Embryonic facial prominence (tissue), 1 donor: ENCODE data around the gene RRP8.

Experiments used
- DNase-seq: peaks from one replicate; pipeline ENCODE4 v3.0.0-alpha.2; 2016; ENCODE audit errors: extremely low spot score

The RRP8 gene

DNA sequence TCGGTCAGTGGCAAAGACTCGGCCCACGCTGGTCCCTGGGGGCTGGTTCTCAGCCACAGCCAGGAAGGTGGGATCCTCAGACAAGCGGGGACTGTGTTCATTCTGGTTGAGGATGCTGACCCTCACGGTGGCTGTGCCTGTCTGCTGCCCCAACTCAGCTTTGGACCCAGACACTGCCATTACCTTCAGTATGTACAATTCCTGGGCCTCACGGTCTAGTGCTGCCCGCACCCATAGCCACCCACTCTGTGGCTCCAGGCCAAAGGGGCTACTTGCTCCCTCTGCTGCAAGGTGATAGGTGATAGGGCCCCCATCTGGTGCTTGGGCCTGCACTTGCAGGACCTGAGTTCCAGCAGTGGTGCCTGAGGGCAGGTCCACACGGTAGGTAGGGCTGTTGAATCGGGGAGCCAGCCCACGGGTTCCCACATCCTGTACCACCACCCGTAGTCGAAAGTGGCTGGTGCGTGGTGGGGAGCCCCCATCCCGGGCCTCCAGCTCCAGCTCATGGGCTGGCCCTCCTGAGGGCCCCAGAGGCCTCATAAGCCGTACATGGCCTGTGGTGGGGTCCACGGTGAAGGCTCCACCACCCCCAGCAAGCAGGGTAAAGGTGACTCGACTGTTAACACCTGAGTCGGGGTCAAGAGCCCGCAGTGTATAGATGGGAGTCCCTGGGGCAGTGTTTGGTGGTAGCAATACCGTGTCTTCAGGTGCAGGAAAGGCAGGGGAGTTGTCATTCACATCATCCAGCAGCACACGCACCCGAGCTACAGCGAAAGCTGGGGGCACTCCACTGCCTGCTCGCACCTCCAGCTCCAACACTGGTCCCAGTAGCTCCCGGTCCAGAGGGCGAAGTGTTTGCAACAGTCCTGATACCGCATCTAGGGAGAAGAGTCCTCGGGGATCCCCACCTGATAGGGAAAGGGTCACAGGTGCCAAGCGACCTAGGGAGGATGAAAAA, 29.0 kb upstream of the RRP8 start:
- DNase-seq: no peak

DNA sequence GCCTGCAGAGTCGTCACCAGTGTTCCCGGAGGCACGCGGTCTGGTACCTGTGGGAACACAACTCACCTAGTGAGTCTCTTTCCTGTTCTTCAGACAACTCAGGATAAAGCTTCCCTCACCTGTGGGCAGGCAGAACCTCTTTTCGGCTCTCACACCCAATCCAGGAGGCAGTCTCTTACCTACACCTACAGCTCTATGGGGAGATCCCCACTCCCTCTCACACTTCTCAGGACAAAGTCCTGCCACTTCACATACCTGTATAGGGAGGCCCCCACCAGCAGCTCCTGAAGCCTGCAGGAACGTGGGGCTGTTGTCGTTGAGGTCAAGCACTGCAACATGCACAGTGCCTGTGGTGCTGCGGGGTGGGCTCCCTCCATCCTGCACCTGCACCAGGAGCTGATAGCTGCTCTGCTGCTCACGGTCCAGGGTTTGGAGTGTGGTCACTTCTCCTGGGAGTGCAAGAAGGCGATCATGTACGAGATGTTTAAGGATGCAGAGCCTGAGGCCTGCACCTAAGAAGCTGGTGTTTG, 28.0 kb upstream of the RRP8 start:
- no peak for DNase-seq

DNA sequence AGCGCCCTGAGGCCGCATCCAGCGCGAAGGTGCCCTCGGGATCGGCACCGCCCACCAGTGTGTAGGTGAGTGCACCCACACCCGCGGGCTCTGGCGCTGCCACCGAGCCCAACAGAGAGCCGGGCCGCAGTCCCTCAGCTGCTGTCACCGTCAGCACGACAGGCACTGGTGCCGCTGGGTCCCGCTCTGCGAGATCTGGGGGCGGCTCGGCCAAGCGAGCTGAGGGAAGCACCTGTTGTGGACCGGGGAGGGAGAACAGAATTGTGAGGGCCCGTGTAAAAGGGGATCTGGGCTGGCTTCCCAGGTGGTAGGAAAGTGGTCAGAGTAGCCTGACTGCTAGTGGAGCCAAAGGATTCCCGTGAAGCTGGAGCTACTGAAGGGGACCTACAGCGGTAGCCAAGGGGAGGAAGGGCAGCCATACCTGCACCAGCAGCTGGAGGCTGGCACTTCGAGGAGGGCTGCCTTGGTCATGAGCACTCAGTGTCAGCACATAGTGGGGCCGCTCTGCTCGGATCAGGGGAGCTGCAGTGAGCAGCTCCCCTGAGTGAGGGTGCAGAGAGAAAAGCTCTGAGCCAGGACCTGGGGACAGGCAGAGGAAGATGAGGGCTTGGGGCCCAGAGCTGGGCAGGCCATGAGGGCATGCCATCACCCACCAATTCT, 27.3 kb upstream of the RRP8 start:
- no peak for DNase-seq

DNA sequence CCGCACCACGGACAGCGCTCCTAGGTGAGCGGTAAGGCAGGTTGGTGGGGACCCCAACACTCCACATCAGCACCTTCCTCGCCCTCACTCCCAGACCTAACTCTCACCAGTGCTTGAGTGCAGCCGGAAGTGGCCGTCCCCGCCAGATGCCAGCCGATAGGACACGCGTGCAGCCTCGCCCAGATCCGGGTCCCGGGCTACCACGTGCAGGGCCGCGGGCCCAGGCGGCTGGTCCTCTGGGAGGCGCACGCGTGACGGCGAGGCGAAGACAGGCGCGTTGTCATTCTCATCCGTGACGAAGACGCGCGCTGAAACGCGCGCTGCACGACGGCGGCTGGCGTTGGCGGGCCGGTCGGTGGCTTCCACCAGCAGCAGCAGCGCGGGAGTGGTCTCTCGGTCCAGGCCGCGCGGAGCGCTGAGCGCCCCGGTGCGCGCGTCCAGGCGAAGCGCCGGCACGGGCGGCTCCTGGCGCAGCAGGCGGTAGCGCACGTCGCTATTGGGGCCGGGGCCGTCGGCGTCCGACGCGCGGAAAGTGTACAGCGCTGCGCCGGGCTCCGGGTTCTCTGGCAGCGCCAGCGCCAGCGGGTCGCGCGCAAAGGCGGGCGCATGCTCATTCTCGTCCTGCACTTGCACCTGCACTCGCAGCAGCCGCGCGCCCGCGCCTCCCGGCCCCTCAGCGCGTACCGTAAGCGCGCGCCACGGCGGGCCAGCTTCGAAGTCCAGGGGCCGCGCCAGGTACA, 26.6 kb upstream of the RRP8 start:
- no peak for DNase-seq

DNA sequence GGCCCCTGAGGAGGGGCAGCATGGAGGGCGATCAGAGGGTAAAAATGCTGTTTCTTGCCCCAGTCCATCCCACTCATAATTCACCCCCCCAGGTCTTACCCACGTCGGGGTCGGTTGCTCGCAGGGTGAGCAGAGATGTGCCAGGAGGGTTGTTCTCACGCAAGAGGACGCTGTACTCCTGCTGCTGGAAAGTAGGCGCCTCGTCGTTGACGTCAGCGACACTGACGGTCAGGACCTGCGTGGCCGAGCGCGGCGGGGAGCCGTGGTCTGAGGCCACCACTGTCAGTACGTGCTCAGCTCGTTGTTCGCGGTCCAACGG, 26.1 kb upstream of the RRP8 start:
- no peak for DNase-seq

DNA sequence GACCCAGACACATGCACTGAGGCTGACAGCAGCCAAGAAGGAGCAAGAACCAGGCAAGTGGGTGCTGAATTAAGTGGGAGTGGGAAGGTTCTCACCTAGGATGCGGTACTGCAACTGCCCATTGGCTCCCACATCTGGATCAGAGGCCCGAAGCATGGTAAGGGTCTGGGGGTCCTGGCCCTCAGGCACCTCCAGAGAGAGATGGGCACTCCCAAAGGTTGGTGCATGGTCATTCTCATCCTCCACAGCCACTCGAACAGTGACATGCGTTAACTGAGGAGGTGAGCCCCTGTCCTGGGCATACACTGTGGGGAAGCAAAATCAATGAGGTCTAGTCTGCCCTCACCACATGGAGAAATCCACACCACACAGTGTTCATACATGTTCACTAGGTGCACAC, 25.1 kb upstream of the RRP8 start:
- no peak for DNase-seq

DNA sequence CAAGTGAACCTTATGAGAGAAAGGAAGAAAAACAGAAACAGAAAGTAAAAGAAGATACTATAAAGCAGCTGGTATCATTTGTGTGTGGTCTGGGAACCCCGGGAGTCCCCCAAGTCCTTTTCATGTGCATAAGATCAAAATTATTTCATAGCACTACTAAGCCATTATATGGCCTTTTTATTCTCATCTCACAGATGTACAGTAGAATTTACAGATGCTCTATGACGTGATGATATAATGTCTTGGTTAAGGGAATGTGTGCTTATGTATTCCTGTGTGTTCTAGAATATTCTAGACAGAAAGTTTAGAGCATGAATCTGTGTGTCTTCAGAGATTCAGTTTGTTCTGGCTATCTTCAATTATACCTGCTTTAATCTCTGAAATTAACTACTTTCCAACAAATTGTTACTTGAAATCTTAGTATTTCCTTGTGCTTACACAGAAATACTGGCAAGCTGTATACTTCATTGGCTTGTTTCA, 24.4 kb upstream of the RRP8 start:
- DNase-seq: no peak

DNA sequence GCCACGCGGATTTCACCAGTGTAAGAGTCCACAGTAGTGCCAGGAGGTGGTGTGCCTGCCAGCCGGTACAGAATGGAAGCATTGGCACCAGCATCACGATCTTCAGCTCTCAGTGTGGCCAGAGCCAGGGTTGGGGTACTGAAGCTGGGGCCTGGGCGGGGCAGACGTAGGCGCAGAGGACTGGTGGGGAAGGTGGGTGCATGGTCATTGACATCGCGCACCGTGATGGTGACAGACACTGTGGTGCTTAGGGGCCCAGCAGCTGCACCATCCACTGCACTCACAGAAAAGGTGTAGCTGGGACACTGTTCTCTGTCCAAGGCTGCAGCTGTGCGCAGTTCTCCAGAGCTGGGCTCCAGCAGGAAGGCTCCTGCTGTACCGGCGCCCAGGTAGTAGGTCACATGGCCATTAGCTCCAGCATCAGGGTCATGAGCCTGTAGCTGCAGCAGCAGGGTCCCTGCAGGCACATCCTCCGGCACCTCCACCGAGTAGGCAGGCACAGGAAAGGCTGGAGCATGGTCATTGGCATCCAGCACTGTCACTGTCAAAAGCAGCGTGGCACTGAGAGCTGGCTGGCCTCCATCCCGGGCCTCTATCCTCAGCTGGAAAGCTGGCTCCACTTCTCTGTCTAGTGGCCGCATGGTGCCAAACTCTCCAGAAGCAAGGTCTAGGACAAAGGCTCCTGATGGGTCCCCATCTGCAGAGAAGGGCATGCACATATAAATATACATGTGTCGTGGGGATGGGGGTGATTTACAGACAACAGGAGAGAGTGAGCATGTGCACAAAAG, 23.8 kb upstream of the RRP8 start:
- DNase-seq: no peak

DNA sequence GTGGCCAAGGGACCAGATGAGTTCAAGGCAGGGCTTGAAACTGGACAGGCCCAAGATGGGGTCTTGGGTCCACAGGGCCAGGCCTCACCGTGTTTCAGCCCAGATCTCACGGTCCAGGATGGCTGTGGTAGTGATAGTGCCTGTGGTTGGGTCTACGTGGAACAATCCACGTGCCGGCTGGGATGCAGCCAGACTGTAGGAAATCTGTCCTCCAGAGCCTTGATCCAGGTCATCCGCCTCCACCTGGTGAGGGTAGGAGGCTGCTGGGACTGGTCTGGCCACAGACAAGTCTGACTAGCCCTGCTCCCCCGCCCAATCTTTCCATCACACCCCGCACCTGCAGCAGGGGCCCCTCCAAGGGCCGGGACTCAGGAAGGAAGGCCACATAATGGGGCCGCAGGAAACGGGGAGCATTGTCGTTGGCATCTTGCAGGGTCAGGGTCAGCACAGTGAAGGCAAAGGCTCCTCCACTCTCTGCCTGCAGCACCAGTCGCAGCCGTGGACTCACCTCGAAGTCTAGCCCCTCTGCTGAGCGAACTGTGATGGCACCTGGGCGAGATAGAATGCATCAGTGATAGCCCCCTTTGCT, 22.5 kb upstream of the RRP8 start:
- no peak for DNase-seq

DNA sequence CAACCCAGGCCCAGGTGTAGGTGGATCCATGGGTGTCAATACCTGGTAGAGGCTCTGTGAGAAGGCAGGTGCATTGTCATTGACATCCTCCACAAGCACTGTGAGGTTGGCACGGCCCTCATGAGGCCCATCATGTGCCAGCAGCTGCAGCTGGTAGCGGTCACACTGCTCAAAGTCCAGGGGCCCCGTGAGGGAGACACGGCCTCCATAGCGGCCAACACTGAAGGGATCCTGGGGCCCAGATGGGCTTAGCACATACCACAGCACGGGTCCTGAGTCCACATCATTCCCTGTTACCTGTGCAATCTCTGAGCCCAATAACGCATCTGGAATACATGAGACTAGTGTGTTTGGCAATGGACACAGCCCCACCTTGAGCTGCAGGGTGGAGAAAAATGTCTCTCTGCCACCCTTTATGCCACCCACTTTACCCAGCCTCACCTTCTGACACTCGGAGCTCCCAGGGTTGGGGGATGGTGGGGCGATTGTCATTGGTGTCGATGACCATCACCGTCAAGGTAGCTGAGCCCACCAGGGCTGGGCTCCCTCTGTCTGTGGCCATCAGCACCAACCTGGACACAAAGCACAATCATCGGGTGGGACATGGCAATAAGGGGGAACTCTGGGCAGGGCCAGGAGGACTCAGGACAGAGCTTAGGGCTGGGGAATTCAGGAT, 21.9 kb upstream of the RRP8 start:
- no peak for DNase-seq

DNA sequence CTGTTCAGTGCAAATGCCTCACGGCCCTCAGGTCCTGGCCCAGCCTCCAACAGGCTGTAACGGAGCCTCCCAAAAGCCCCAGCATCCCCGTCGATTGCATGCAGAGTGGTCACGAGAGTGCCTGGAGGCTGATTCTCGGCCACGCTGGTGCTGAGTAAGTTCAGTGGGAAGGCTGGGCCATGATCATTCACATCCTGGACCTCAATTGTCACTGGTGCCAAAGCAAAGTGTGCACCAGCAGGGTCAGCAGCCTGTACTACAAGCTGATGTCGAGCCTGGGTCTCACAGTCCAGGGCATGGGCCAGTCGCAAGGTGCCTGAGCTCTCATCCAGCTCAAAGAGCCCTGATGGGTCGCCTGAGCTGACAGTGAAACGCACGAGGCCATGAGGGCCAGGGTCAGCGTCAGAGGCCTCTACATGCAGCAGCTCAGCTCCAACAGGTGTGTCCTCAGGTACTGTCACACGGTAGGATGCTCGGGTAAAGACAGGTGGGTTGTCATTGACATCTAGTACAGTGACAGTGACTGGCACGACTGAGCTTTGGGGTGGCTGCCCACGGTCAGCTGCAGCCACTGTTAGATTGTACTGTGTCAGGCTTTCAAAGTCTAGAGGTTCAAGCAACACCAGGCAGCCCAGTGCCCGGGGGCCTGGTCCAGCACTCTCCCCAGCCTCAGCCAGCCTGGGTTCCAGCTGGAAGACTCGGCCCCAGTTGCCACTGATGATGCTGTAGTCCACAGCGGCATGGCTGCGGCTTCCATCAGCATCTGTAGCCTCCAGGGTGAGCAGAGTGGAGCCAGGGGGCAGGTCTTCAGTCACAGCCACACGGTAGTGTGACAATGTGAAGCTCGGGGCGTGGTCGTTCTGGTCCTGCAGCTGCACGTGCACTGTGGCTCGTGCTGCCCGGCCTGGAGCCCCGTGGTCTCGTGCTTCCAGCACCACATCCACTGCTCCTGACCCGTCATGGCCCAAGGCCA, 20.3 kb upstream of the RRP8 start:
- no peak for DNase-seq

DNA sequence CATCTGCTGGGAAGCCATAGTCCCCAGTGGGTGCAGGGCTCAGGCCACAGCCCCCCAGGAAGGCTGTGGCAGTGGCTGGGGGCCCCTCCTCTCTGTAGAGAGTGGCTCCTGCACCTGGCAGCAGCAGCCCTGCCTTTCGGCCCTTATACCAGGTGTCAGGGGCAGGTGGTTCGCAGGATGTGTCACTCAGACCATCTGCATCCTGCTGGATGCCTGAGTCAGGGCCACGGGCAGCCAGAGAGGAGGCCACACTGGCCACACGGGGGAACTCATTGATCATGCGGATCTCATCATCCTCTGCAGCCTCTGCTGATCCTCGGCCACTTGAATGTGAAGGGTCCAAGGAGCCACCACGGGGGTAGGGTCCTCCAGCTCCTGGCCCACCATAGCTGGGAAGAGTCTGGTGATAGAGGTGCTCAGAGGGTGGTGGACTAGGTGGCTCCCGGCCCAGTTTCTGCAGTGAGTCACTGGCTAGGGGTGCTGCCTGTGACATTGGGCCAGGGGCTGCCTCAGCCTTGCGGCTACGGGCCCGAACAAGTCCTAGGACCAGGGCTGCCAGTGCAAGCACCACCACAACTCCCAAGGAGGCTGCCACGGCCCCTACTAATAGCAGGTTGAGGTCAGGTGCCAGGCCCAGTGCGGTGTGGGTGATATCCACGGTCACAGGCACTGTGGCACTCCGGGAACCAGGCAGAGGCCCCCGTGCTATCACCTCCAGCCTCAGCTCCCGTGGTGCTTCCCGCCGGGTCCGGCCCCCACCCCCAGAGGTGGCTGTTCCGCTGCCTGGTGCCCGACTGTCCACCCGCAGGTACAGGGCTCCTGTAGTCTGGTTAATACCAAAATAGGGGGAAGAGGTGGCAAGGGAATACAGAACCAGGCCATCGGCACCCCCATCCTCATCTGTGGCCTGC, 19.1 kb upstream of the RRP8 start:
- DNase-seq: no peak

DNA sequence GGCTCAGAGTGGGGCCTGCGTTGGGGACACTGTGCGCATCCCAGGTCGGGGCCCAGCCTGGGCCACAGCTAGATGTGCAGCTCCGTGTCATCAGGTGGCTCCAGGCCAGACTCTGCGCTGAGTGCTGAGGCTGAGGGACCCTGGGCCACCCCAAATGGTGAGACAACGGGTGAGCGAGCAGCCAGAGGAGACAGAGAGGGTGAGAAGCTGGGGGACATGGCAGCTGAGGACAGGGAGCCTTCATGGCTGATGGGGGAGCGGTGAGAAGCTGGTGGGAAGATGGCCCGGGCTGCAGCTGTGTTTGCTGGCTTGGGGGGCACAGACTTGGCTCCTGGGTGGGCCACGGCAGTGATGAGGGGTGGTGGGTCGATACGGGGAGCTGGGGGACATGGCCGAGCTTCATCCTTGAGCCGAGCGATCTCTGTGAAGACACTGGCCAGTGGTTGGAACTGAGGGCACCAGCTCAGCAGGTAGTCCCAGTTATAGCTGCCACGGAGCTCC, 18.3 kb upstream of the RRP8 start:
- DNase-seq: no peak

DNA sequence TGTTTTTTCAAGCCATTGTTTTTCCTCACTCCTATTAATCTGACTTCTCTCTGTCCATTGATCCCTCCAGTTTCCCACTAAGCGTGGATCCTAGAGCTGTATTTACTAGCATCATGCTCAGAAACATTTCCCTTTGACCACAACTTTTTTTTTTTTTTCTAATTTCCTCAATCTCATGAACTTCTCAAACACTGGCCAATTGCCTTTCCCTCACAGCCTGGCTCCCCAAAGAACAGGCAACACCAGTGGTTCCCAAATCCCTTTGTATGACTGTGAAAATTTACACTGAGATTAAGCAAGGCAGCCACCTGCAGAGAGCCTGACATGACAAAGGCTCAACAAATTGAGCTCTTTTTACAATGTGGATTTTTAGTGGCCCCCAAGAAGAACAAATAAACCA, 17.2 kb upstream of the RRP8 start:
- DNase-seq: no peak

DNA sequence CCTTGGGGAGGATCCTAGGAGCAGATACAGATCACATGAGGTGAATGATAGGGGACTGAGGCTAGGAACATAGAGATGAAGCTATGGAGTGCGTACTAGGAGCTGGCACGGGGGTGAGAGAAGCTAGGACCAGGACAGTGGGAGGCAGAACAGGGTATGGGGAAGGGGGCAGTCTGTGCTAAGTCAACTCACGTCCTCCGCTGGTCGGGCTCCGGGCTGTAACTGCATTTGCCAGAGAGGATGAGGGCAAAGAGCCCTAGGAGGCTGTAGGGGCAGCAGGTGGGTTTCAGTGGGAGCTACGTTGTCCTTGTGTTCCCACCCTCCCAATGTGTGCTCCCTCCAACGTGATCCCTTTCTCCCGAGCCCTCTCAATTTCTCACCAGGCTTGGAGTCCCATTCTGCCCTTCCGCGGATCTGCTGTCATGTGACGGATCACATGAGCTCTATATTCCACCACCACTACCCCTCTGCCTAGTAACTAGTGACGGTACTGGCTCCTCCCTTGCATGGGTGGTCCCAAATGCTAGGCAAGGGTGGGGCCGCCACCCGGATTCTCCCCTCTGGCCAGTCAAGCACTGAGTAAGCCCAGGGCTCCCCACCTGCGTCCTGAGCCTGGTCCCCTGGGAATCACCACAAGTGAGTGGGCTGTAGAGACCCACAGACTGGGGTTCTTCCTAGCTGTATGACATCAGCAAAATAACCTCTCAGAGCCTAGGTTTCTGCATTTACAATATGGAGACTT, 15.8 kb upstream of the RRP8 start, which contains the start of gene TPP1:
Gene TPP1 (minus strand): TSS at position 419 of the 742 bp plus-strand sequence. CDS start 22 bp downstream, at position 397.
- DNase-seq: peak; percentile 96

DNA sequence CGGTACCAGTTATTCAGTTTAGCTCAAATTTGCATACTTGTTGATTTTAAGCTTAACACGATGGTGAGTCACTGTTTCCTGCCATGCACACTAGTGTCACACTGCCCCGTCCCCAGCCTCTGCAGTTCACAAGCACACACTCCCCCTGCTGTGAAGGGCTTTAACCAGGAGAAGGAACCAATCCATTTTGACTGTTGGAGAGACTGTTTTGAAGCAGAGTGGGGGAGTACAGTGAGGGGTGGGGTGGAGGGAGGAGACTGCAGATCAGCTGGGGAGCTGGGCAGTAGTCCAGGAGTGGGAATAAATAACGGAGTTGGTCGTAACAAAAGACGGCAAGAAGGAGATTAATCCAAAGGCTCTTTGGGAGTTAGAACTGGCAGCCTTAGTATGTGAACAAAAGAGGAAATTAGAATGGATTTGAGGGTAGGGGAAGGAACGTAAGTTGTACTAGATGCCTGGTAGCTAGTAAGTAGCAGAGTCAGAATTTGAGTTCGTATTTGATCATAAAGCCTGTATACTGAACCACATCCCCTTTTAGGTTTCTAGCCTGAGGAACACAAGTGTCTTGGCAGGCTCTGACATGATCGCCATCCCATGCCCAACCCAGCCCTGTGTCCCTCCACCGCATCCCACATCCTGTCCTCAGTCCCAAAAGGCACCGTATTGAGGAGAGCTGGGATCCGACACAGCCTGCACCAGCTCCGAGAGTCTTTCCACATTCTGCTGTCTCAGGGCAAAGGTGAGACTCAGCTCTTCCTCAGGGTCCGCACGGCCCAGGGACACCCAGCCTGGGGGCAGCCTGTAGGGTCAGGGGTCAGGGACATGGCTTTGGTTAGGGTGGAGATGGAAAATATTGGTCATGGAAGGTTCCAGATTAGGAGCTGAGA, 14.9 kb upstream of the RRP8 start:
- DNase-seq: no peak
